BLaER1 (cell line): Measurements from ENCODE around the gene TOR4A.

Source experiments
- H3K27ac ChIP-seq: shearing (Covaris generic); formaldehyde crosslinking; 2 replicates; pipeline ENCODE4 v1.8.1; 2022
- H3K27me3 ChIP-seq: shearing (Covaris generic); formaldehyde crosslinking; 2 replicates; pipeline ENCODE4 v1.8.1; 2022
- H3K36me3 ChIP-seq: shearing (Covaris generic); formaldehyde crosslinking; 2 replicates; pipeline ENCODE4 v1.8.1; 2022
- H3K4me1 ChIP-seq: shearing (Covaris generic); formaldehyde crosslinking; 2 replicates; pipeline ENCODE4 v1.8.1; 2022
- H3K4me2 ChIP-seq: shearing (Covaris generic); formaldehyde crosslinking; 2 replicates; pipeline ENCODE4 v1.8.1; 2022
- H3K4me3 ChIP-seq: shearing (Covaris generic); formaldehyde crosslinking; 2 replicates; pipeline ENCODE4 v1.8.1; 2022
- H3K9ac ChIP-seq: shearing (Covaris generic); formaldehyde crosslinking; 2 replicates; pipeline ENCODE4 v1.8.1; 2022
- H3K9me3 ChIP-seq: shearing (Covaris generic); formaldehyde crosslinking; 2 replicates; pipeline ENCODE4 v1.8.1; 2022
- H4K20me1 ChIP-seq: shearing (Covaris generic); formaldehyde crosslinking; 2 replicates; pipeline ENCODE4 v1.8.1; 2022
- Cebpa-rat ChIP-seq: shearing (Covaris generic); IDR thresholded peaks from 2 replicates; pipeline ENCODE4 v1.8.1; 2022

The TOR4A gene

GRCh38 chr9:137278061-137278701 lies 655 bp downstream of the TOR4A start:
- H3K9ac ChIP-seq = peak overlapping the region; percentile 78
- peaks cover 19% of the 10 kb centered on the region for H3K36me3 ChIP-seq
- H3K27ac ChIP-seq = peak overlapping the region; percentile 94
- H3K4me1 ChIP-seq = peaks cover 100% of the 10 kb centered on the region
- TF ChIP-seq Cebpa-rat = no peak
- H3K4me2 ChIP-seq = peak overlapping the region; percentile 92
- no peaks in the 10 kb centered on the region for H3K27me3 ChIP-seq
- peak overlapping the region; percentile 62 for H3K4me3 ChIP-seq
- no peaks in the 10 kb centered on the region for H3K9me3 ChIP-seq
- H4K20me1 ChIP-seq = peaks cover 5% of the 10 kb centered on the region; the same call in 1 of the 2 replicates

- no peak overlapping the region for H3K9ac ChIP-seq
- H3K4me3 ChIP-seq = peak overlapping the region; percentile 11; the same call in 1 of the 2 replicates
- H3K4me2 ChIP-seq = peak overlapping the region; percentile 92
- H3K4me1 ChIP-seq = peaks cover 95% of the 10 kb centered on the region
- peaks cover 5% of the 10 kb centered on the region; the same call in 1 of the 2 replicates for H4K20me1 ChIP-seq
- H3K36me3 ChIP-seq = peaks cover 16% of the 10 kb centered on the region; the same call in 1 of the 2 replicates
- peak overlapping the region; percentile 94 for H3K27ac ChIP-seq
- no peaks in the 10 kb centered on the region for H3K27me3 ChIP-seq
- no peak for TF ChIP-seq Cebpa-rat
- H3K9me3 ChIP-seq = no peaks in the 10 kb centered on the region
These were observed 1.5 kb downstream of the TOR4A start for GRCh38 chr9:137278721-137279711.

GRCh38 chr9:137279741-137280473 lies 2.4 kb downstream of the TOR4A start:
- no peak for TF ChIP-seq Cebpa-rat

GRCh38 chr9:137280474-137281344 lies 3.2 kb downstream of the TOR4A start:
- Histone ChIP-seq H3K9ac (0 out of 2 replicates have a peak overlapping the region, but pooled peaks have one; percentile 41), H3K36me3 (peaks cover 16% of the 10 kb centered on the region; the same call in 1 of the 2 replicates), H3K4me1 (peaks cover 78% of the 10 kb centered on the region), H3K4me3 (peak overlapping the region; percentile 57), H3K9me3 (peaks cover 5% of the 10 kb centered on the region; the same call in 1 of the 2 replicates), H3K27ac (peak overlapping the region; percentile 65), H4K20me1 (peaks cover 5% of the 10 kb centered on the region; the same call in 1 of the 2 replicates), H3K4me2 (peak overlapping the region; percentile 92), H3K27me3 (no peaks in the 10 kb centered on the region)
- no peak for TF ChIP-seq Cebpa-rat

More at GRCh38 chr9:137279741-137280473, 2.4 kb downstream of the TOR4A start:
- peak overlapping the region; percentile 92 for H3K4me2 ChIP-seq
- H3K27me3 ChIP-seq = no peaks in the 10 kb centered on the region
- peak overlapping the region; percentile 57; the same call in 1 of the 2 replicates for H3K4me3 ChIP-seq
- H3K27ac ChIP-seq = peak overlapping the region; percentile 65
- peaks cover 16% of the 10 kb centered on the region; the same call in 1 of the 2 replicates for H3K36me3 ChIP-seq
- H3K4me1 ChIP-seq = peaks cover 86% of the 10 kb centered on the region
- H3K9ac ChIP-seq = 0 out of 2 replicates have a peak overlapping the region, but pooled peaks have one; percentile 41
- peaks cover 5% of the 10 kb centered on the region; the same call in 1 of the 2 replicates for H4K20me1 ChIP-seq
- H3K9me3 ChIP-seq = 0 out of 2 replicates have a peak, but pooled peaks cover under 1% of the 10 kb centered on the region

- no peaks in the 10 kb centered on the region for H3K27me3 ChIP-seq
- 0 out of 2 replicates have a peak overlapping the region, but pooled peaks have one; percentile 41 for H3K9ac ChIP-seq
- H3K36me3 ChIP-seq = peaks cover 16% of the 10 kb centered on the region; the same call in 1 of the 2 replicates
- H4K20me1 ChIP-seq = peaks cover 5% of the 10 kb centered on the region; the same call in 1 of the 2 replicates
- peak overlapping the region; percentile 57 for H3K4me3 ChIP-seq
- peak overlapping the region; percentile 65 for H3K27ac ChIP-seq
- peaks cover 75% of the 10 kb centered on the region for H3K4me1 ChIP-seq
- H3K4me2 ChIP-seq = peak overlapping the region; percentile 92
- no peak for TF ChIP-seq Cebpa-rat
- H3K9me3 ChIP-seq = peaks cover 5% of the 10 kb centered on the region; the same call in 1 of the 2 replicates
These were observed 4.0 kb downstream of the TOR4A start for GRCh38 chr9:137281345-137282116.

- no peak for TF ChIP-seq Cebpa-rat
- no peaks in the 10 kb centered on the region for H3K36me3 ChIP-seq
- no peak overlapping the region for H3K4me3 ChIP-seq
- H3K4me1 ChIP-seq = peaks cover 32% of the 10 kb centered on the region
- H3K9ac ChIP-seq = no peak overlapping the region
- H3K27me3 ChIP-seq = no peaks in the 10 kb centered on the region
- no peak overlapping the region for H3K27ac ChIP-seq
- H3K9me3 ChIP-seq = peaks cover 5% of the 10 kb centered on the region; the same call in 1 of the 2 replicates
- no peaks in the 10 kb centered on the region for H4K20me1 ChIP-seq
- peak overlapping the region; percentile 19 for H3K4me2 ChIP-seq
These were observed 9.5 kb downstream of the TOR4A start for GRCh38 chr9:137286975-137287383.

- H3K4me2 ChIP-seq = no peak overlapping the region
- H3K9ac ChIP-seq = no peak overlapping the region
- peaks cover 29% of the 10 kb centered on the region for H3K4me1 ChIP-seq
- no peak overlapping the region for H3K4me3 ChIP-seq
- no peak for TF ChIP-seq Cebpa-rat
- H4K20me1 ChIP-seq = peaks cover 19% of the 10 kb centered on the region
- H3K27me3 ChIP-seq = peaks cover 26% of the 10 kb centered on the region
- H3K36me3 ChIP-seq = no peaks in the 10 kb centered on the region
- no peaks in the 10 kb centered on the region for H3K9me3 ChIP-seq
- H3K27ac ChIP-seq = no peak overlapping the region
These were observed 15.6 kb downstream of the TOR4A start for GRCh38 chr9:137293094-137293481.
